HepG2 (cell line): ENCODE data around the gene RAC3. TPM values are rescaled to one million over a fixed set of nuclear protein-coding genes. Genes with fewer than 3 reads are reported as not detected.

Experiments used
- AGO1 ChIP-seq: fragments of 200-400 bp; formaldehyde crosslinking; IDR thresholded peaks from 2 replicates; pipeline ENCODE4 v1.6.1; 2017; ENCODE audit warnings: mild to moderate bottlenecking, low read depth, low read length, moderate library complexity; ENCODE audit not compliant: poor library complexity, severe bottlenecking
- ATF1 ChIP-seq: IDR thresholded peaks from 2 replicates; pipeline ENCODE4 v1.6.1; 2016; ENCODE audit warnings: mild to moderate bottlenecking, control low read depth
- BRF2 ChIP-seq: sonication (generic); formaldehyde crosslinking; IDR thresholded peaks from 2 replicates; pipeline ENCODE4 v1.8.1; 2022; ENCODE audit warnings: mild to moderate bottlenecking, missing genetic modification reagents
- CSRNP2 ChIP-seq: sonication (generic); formaldehyde crosslinking; conservative IDR thresholded peaks from 2 replicates; pipeline ENCODE4 v1.8.0; 2022; ENCODE audit warnings: low read depth, missing genetic modification reagents
- GZF1 ChIP-seq: sonication (generic); formaldehyde crosslinking; IDR thresholded peaks from 2 replicates; pipeline ENCODE4 v1.5.1; 2020; ENCODE audit warnings: mild to moderate bottlenecking, missing genetic modification reagents
- HNF1B ChIP-seq: sonication (generic); formaldehyde crosslinking; IDR thresholded peaks from 2 replicates; pipeline ENCODE4 v1.5.1; 2020; ENCODE audit warnings: mild to moderate bottlenecking, moderate library complexity, missing genetic modification reagents
- HNRNPLL ChIP-seq: fragments of 200-400 bp; formaldehyde crosslinking; IDR thresholded peaks from 2 replicates; pipeline ENCODE4 v1.6.1; 2017; ENCODE audit warnings: mild to moderate bottlenecking, low read depth, low read length; ENCODE audit not compliant: poor library complexity, severe bottlenecking
- KAT7 ChIP-seq: IDR thresholded peaks from 2 replicates; pipeline ENCODE4 v1.6.1; 2018; ENCODE audit warnings: borderline replicate concordance, missing compliant biosample characterization
- MED13 ChIP-seq: sonication (generic); formaldehyde crosslinking; IDR thresholded peaks from 2 replicates; pipeline ENCODE4 v1.5.0; 2020; ENCODE audit warnings: missing genetic modification reagents
- MIXL1 ChIP-seq: IDR thresholded peaks from 2 replicates; pipeline ENCODE4 v1.6.1; 2016
- MLX ChIP-seq: IDR thresholded peaks from 2 replicates; pipeline ENCODE4 v1.6.1; 2016
- NKX3-1 ChIP-seq: sonication (generic); formaldehyde crosslinking; IDR thresholded peaks from 2 replicates; pipeline ENCODE4 v1.5.0; 2020; ENCODE audit warnings: missing genetic modification reagents
- PHF21A ChIP-seq: sonication (generic); formaldehyde crosslinking; IDR thresholded peaks from 2 replicates; pipeline ENCODE4 v1.5.0; 2020; ENCODE audit warnings: mild to moderate bottlenecking, missing genetic modification reagents
- PLSCR1 ChIP-seq: sonication (generic); formaldehyde crosslinking; IDR thresholded peaks from 2 replicates; pipeline ENCODE4 v1.5.0; 2020; ENCODE audit warnings: missing genetic modification reagents, mild to moderate bottlenecking, borderline replicate concordance
- SP140L ChIP-seq: sonication (generic); formaldehyde crosslinking; IDR thresholded peaks from 2 replicates; pipeline ENCODE4 v1.4.0; 2020; ENCODE audit warnings: missing genetic modification reagents, borderline replicate concordance
- SP2 ChIP-seq: sonication (generic); formaldehyde crosslinking; IDR thresholded peaks from 2 replicates; pipeline ENCODE4 v1.5.1; 2020; ENCODE audit warnings: mild to moderate bottlenecking, missing genetic modification reagents
- THAP8 ChIP-seq: sonication (generic); formaldehyde crosslinking; IDR thresholded peaks from 2 replicates; pipeline ENCODE4 v1.5.1; 2020; ENCODE audit warnings: missing genetic modification reagents, mild to moderate bottlenecking, borderline replicate concordance
- ZNF124 ChIP-seq: sonication (generic); formaldehyde crosslinking; IDR thresholded peaks from 2 replicates; pipeline ENCODE4 v1.4.0; 2020; ENCODE audit warnings: missing genetic modification reagents
- ZNF143 ChIP-seq: sonication (generic); formaldehyde crosslinking; IDR thresholded peaks from 2 replicates; pipeline ENCODE4 v1.4.0; 2020; ENCODE audit warnings: missing genetic modification reagents
- ZNF350 ChIP-seq: sonication (generic); formaldehyde crosslinking; IDR thresholded peaks from 2 replicates; pipeline ENCODE4 v1.4.0; 2020; ENCODE audit warnings: mild to moderate bottlenecking, low read depth, missing genetic modification reagents, borderline replicate concordance
- ZNF547 ChIP-seq: sonication (generic); formaldehyde crosslinking; IDR thresholded peaks from 2 replicates; pipeline ENCODE4 v1.5.1; 2020; ENCODE audit warnings: mild to moderate bottlenecking, missing genetic modification reagents
- ZNF616 ChIP-seq: sonication (generic); formaldehyde crosslinking; IDR thresholded peaks from 2 replicates; pipeline ENCODE4 v1.5.0; 2020; ENCODE audit warnings: low read depth, mild to moderate bottlenecking, missing genetic modification reagents
- ZNF850 ChIP-seq: sonication (generic); formaldehyde crosslinking; conservative IDR thresholded peaks from 2 replicates; pipeline ENCODE4 v1.9.0; 2021; ENCODE audit warnings: mild to moderate bottlenecking, missing genetic modification reagents
- polyA plus RNA-seq, 8 experiments: library from polyadenylated mRNA; depleted of rRNA in 3 of 8; stranded (reverse) in 7 of 8; unstranded in 1 of 8; fragments of >200 nt; fragmentation: Illumina TruSeq in 4 of 8; extraction: Trizol in 4 of 8; gene quantifications; 2 replicates each; pipeline versions ENCODE4 v1.2.1 to v1.2.3, GENCODE V29; 2011 to 2016; ENCODE audit warnings: low read depth in 4 of 8, missing spikeins in 1 of 8, mixed read lengths in 1 of 8; ENCODE audit not compliant: insufficient read depth in 1 of 8
- total RNA-seq, 5 experiments: library from RNA; depleted of rRNA; stranded (reverse); fragments of >200 nt; fragmentation: Illumina TruSeq; extraction: Trizol; gene quantifications; 2 replicates each; pipeline ENCODE4 v1.2.3, GENCODE V29; 2016; ENCODE audit warnings: low read depth in 1 of 5

Gene RAC3
- total and polyA plus RNA-seq, 2 of the 13 experiments (the other 11 are each of a cell fraction or from before 2014, with no cell fraction given): 10.5 to 21.3 TPM

- TF ChIP-seq ZNF124 (CRISPR knock-in tag) (no peak), PLSCR1 (CRISPR knock-in tag) (no peak), PHF21A (no peak), GZF1 (CRISPR knock-in tag) (no peak), HNRNPLL (peak; percentile 23), THAP8 (CRISPR knock-in tag) (no peak), KAT7 (CRISPR knock-in tag) (peak; percentile 67; the same call in 1 of the 2 replicates), ZNF850 (CRISPR knock-in tag) (no peak), ZNF143 (CRISPR knock-in tag) (no peak), MED13 (0 out of 2 replicates have a peak, but pooled peaks have one; percentile 28), ZNF616 (CRISPR knock-in tag) (0 out of 2 replicates have a peak, but pooled peaks have one; percentile 23), HNF1B (CRISPR knock-in tag) (0 out of 2 replicates have a peak, but pooled peaks have one; percentile 73), MIXL1 (CRISPR knock-in tag) (no peak), NKX3-1 (CRISPR knock-in tag) (no peak), MLX (CRISPR knock-in tag) (no peak), AGO1 (peak; percentile 97), ZNF547 (peak; percentile 50; the same call in 1 of the 2 replicates), ATF1 (CRISPR knock-in tag) (no peak), SP2 (CRISPR knock-in tag) (no peak; the same call in 1 of the 2 replicates), ZNF350 (CRISPR knock-in tag) (peak; percentile 19; the same call in 1 of the 2 replicates), CSRNP2 (CRISPR knock-in tag) (no peak), SP140L (CRISPR knock-in tag) (no peak), BRF2 (CRISPR knock-in tag) (no peak)
These were observed 11.5 kb upstream of the RAC3 start (continued) for GRCh38 chr17:82019690-82020571.
